Measurements from ENCODE around the gene AVPR1A.

AVPR1A gene

DNA sequence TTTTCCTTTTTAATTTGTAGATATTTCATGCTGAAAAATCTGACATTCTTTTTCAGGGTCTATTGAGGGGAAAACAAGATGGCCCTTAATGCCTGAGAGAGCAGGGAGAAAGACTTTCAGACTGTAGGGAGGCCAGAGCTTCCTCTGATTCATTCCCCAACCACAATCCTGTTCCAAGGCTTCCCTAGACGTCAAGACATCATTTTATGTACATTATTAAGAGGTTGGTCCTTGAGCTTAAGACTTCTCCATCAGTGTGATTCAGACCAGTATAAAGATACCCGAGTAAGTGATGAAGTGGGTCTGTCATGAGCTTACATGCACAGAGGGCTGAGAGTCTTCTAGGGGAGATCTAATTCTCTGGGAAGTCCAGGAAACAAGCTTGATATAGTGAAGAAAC is 57.3 kb downstream of the AVPR1A start:
- DNase-seq: no peak

DNA sequence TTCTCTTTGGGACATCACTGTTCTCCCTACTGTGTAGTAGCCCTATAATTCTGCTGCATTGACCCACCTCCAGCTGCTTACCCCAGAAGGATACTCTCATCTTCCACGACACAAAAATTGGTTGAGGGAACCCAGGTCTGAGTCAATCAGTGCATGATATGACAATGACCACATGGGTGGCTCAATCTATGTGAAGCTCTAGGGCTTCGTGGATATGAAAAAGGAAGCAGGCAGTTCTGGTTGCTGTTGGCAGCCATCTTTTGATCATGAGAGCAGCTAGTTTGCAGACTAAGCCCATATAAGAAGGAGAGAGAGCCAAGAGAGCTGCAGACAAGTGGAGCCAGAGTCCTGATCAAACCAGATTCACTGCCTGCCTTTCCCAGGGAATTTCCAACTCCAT is 57.9 kb downstream of the AVPR1A start:
- DNase-seq: no peak

All from fibroblast of skin of scalp (primary cell).